Neural progenitor cell (in vitro differentiated cells): Measurements from ENCODE around the gene VPS50. TPM values are rescaled to one million over a fixed set of nuclear protein-coding genes. Genes with fewer than 3 reads are reported as not detected.

Experiments used
- DNase-seq: peaks from one replicate; pipeline ENCODE4 v3.0.0-alpha.2; 2016; ENCODE audit warnings: low spot score
- H2AFZ ChIP-seq: fragments of 200-600 bp; sonication (generic); replicated peaks from 2 replicates; pipeline ENCODE4 v1.6.1; 2016; ENCODE audit warnings: antibody characterized with exemption
- H3F3A ChIP-seq: fragments of 200-600 bp; sonication (generic); 2 replicates; pipeline ENCODE4 v1.6.1; 2016; ENCODE audit warnings: antibody characterized with exemption, low read depth
- H3K27ac ChIP-seq: fragments of 200-600 bp; sonication (generic); 2 replicates; pipeline ENCODE4 v1.5.1; 2016; ENCODE audit warnings: mild to moderate bottlenecking
- H3K27me3 ChIP-seq: fragments of 200-600 bp; sonication (generic); 2 replicates; pipeline ENCODE4 v1.6.1; 2016; ENCODE audit warnings: mild to moderate bottlenecking, moderate library complexity
- H3K36me3 ChIP-seq: fragments of 200-600 bp; sonication (generic); 2 replicates; pipeline ENCODE4 v1.5.1; 2016
- H3K4me1 ChIP-seq: fragments of 200-600 bp; sonication (generic); 2 replicates; pipeline ENCODE4 v1.6.1; 2016; ENCODE audit warnings: mixed run types
- H3K4me2 ChIP-seq: fragments of 200-600 bp; sonication (generic); 2 replicates; pipeline ENCODE4 v1.6.1; 2016
- H3K4me3 ChIP-seq: fragments of 200-600 bp; sonication (generic); 2 replicates; pipeline ENCODE4 v1.5.1; 2016
- H3K79me2 ChIP-seq: fragments of 200-600 bp; sonication (generic); 2 replicates; pipeline ENCODE4 v1.6.1; 2016; ENCODE audit warnings: low read depth
- H3K9ac ChIP-seq: fragments of 200-600 bp; sonication (generic); 2 replicates; pipeline ENCODE4 v1.6.1; 2016
- H3K9me3 ChIP-seq: fragments of 200-600 bp; sonication (generic); 2 replicates; pipeline ENCODE4 v1.5.1; 2016; ENCODE audit warnings: low read depth
- H4K20me1 ChIP-seq: fragments of 200-600 bp; sonication (generic); 2 replicates; pipeline ENCODE4 v1.6.1; 2016; ENCODE audit warnings: low read depth
- H3K27ac Mint-ChIP-seq: 3 replicates; pipeline ENCODE4 v1.8.0; 2021; ENCODE audit warnings: mixed read lengths
- H3K27me3 Mint-ChIP-seq: 2 replicates; pipeline ENCODE4 v1.8.0; 2022; ENCODE audit warnings: low read depth, mild to moderate bottlenecking, inconsistent platforms, moderate library complexity, mixed read lengths; ENCODE audit not compliant: insufficient read depth
- H3K36me3 Mint-ChIP-seq: 3 replicates; pipeline ENCODE4 v1.8.0; 2021; ENCODE audit warnings: mixed read lengths
- H3K4me1 Mint-ChIP-seq: 3 replicates; pipeline ENCODE4 v1.8.0; 2021; ENCODE audit warnings: mixed read lengths
- H3K4me3 Mint-ChIP-seq: 3 replicates; pipeline ENCODE4 v1.8.0; 2021; ENCODE audit warnings: mild to moderate bottlenecking, moderate library complexity, mixed read lengths
- H3K9me3 Mint-ChIP-seq: 3 replicates; pipeline ENCODE4 v1.8.0; 2020; ENCODE audit warnings: mixed read lengths
- EZH2 ChIP-seq: fragments of 200-600 bp; sonication (generic); IDR thresholded peaks from 2 replicates; pipeline ENCODE4 v1.6.1; 2017; ENCODE audit warnings: antibody characterized with exemption, mild to moderate bottlenecking, moderate library complexity
- EZH2phosphoT487 ChIP-seq: fragments of 200-600 bp; sonication (generic); IDR thresholded peaks from 2 replicates; pipeline ENCODE4 v1.6.1; 2017; ENCODE audit warnings: antibody characterized with exemption
- total RNA-seq: library from RNA; depleted of rRNA; stranded (reverse); fragments of >200 nt; gene quantifications from 2 replicates; pipeline ENCODE4 v1.2.3, GENCODE V29; 2015; ENCODE audit warnings: low replicate concordance
- TF ChIP-seq, protein P1 (sequence below): fragments of 200-600 bp; sonication (generic); IDR thresholded peaks from 2 replicates; pipeline ENCODE4 v1.5.1; 2017; ENCODE audit warnings: antibody characterized with exemption, mild to moderate bottlenecking

Gene VPS50
- total RNA-seq, 1 donor from 2014 or later = 26.5 TPM

DNA sequence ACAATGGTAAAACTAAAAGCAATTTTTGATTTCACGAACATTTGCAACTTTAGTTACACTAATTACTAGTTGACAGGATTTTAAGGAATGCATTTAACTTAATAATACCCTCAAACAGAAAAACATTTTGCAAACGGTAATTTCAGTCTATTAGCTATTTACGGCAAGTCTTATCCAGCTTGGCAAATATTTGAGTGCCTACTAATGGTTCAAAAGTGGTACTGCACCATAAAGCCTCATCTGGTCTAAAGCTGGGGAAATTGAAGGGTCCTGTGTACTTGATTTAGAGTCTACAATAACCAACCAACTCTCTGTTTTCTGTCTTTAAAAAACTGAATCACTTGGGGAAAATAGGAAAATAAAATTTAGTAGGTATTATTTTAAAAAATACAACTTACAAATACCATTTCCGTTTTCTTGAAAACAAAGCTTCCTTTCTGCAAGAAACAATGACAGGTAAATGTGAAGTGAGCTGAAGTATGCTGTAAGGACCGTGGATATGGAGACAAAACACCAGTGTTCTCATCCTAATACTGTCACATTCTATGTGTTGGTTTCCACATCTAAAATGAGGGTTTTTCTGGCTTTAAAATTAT is 142.3 kb downstream of the VPS50 start:
- H3K27me3 Mint-ChIP-seq = peaks cover 3% of the 10 kb centered on the region
- Histone ChIP-seq H4K20me1 (no peaks in the 10 kb centered on the region), H3K4me2 (no peak overlapping the region), H3K9me3 (no peaks in the 10 kb centered on the region), H2AFZ (peak overlapping the region; percentile 26), H3K27ac (no peak overlapping the region), H3K79me2 (no peaks in the 10 kb centered on the region), H3K9ac (no peak overlapping the region), H3K27me3 (no peaks in the 10 kb centered on the region), H3K4me3 (no peak overlapping the region), H3F3A (no peaks in the 10 kb centered on the region), H3K4me1 (no peaks in the 10 kb centered on the region), H3K36me3 (no peaks in the 10 kb centered on the region)
- no peak overlapping the region for H3K27ac Mint-ChIP-seq
- TF ChIP-seq, protein P1, sequence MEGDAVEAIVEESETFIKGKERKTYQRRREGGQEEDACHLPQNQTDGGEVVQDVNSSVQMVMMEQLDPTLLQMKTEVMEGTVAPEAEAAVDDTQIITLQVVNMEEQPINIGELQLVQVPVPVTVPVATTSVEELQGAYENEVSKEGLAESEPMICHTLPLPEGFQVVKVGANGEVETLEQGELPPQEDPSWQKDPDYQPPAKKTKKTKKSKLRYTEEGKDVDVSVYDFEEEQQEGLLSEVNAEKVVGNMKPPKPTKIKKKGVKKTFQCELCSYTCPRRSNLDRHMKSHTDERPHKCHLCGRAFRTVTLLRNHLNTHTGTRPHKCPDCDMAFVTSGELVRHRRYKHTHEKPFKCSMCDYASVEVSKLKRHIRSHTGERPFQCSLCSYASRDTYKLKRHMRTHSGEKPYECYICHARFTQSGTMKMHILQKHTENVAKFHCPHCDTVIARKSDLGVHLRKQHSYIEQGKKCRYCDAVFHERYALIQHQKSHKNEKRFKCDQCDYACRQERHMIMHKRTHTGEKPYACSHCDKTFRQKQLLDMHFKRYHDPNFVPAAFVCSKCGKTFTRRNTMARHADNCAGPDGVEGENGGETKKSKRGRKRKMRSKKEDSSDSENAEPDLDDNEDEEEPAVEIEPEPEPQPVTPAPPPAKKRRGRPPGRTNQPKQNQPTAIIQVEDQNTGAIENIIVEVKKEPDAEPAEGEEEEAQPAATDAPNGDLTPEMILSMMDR = peak; percentile 81
- TF ChIP-seq EZH2phosphoT487 = no peak
- no peaks in the 10 kb centered on the region for H3K36me3 Mint-ChIP-seq
- no peaks in the 10 kb centered on the region for H3K4me1 Mint-ChIP-seq
- DNase-seq = peak; percentile 55
- H3K4me3 Mint-ChIP-seq = no peak overlapping the region
- no peaks in the 10 kb centered on the region for H3K9me3 Mint-ChIP-seq

GRCh38 chr7:93375603-93376002 is 143.4 kb downstream of the VPS50 start:
- no peak overlapping the region for H3K27ac Mint-ChIP-seq
- DNase-seq = no peak
- Histone ChIP-seq H3F3A (no peaks in the 10 kb centered on the region), H3K4me2 (no peak overlapping the region), H3K27me3 (no peaks in the 10 kb centered on the region), H3K36me3 (no peaks in the 10 kb centered on the region), H3K9me3 (no peaks in the 10 kb centered on the region), H3K4me1 (no peaks in the 10 kb centered on the region), H3K79me2 (no peaks in the 10 kb centered on the region), H3K9ac (no peak overlapping the region), H4K20me1 (no peaks in the 10 kb centered on the region), H2AFZ (no peak overlapping the region), H3K4me3 (no peak overlapping the region), H3K27ac (no peak overlapping the region)
- no peaks in the 10 kb centered on the region for H3K36me3 Mint-ChIP-seq
- no peaks in the 10 kb centered on the region for H3K9me3 Mint-ChIP-seq
- TF ChIP-seq, protein P1 = no peak
- no peak for TF ChIP-seq EZH2
- TF ChIP-seq EZH2phosphoT487 = no peak
- peaks cover 3% of the 10 kb centered on the region for H3K27me3 Mint-ChIP-seq
- no peak overlapping the region for H3K4me3 Mint-ChIP-seq
- H3K4me1 Mint-ChIP-seq = no peaks in the 10 kb centered on the region

DNA sequence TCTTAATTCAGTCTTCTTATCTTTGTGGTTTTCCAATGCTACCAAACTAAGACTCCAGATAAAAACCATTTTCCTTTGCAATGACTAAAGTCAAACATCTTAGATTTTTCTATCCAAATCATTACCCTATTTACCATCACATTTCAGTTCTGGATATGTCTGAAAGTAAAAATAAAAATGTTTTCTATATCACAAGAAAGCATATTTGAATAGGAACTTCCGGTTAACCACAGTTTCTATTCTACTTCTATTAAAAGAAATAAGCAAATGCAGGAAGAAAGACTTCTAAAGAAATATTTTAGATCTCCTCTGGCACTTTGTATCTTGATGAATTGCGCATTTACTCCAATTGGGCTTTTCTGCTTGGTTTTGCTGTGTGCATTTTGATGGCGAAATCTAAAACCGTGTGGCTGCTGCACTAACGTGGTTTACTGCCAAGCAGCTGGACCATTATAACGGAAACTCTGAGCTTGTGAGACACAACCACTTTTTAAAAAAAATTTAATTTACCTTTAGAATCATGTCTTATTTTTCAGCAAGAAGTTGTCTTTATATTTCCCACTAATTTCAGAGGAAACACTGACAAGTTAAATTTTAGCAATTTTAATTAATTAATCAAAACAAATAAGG is 146.1 kb downstream of the VPS50 start:
- Histone ChIP-seq H3K4me1 (no peaks in the 10 kb centered on the region), H3K27me3 (no peaks in the 10 kb centered on the region), H3F3A (no peaks in the 10 kb centered on the region), H3K4me3 (no peak overlapping the region), H3K9me3 (no peaks in the 10 kb centered on the region), H3K36me3 (no peaks in the 10 kb centered on the region), H3K79me2 (no peaks in the 10 kb centered on the region), H2AFZ (no peak overlapping the region), H3K9ac (no peak overlapping the region), H3K4me2 (no peak overlapping the region), H3K27ac (no peak overlapping the region), H4K20me1 (no peaks in the 10 kb centered on the region)
- H3K36me3 Mint-ChIP-seq = no peaks in the 10 kb centered on the region
- H3K27ac Mint-ChIP-seq = no peak overlapping the region
- H3K9me3 Mint-ChIP-seq = no peaks in the 10 kb centered on the region
- peaks cover 3% of the 10 kb centered on the region for H3K27me3 Mint-ChIP-seq
- TF ChIP-seq EZH2 = no peak
- no peak for TF ChIP-seq EZH2phosphoT487
- TF ChIP-seq, protein P1 = no peak
- no peak overlapping the region for H3K4me3 Mint-ChIP-seq
- no peak for DNase-seq
- no peaks in the 10 kb centered on the region for H3K4me1 Mint-ChIP-seq
